Smooth muscle cell (in vitro differentiated cells): ENCODE results near the gene PPP1R9A. TPM values are rescaled to one million over a fixed set of nuclear protein-coding genes. Genes with fewer than 3 reads are reported as not detected.

Experiments used
- DNase-seq: peaks from one replicate; lab custom pipeline; 2025; ENCODE audit not compliant: unreplicated experiment; lab: John Stamatoyannopoulos, UW
- H2AFZ ChIP-seq: fragments of 200-600 bp; sonication (generic); 2 replicates; pipeline ENCODE4 v1.6.0; 2016; ENCODE audit warnings: antibody characterized with exemption, low read depth, mild to moderate bottlenecking
- H3F3A ChIP-seq: fragments of 200-600 bp; sonication (generic); 2 replicates; pipeline ENCODE4 v1.6.0; 2017; ENCODE audit warnings: antibody characterized with exemption, low read depth
- H3K27ac ChIP-seq: fragments of 200-600 bp; sonication (generic); 2 replicates; pipeline ENCODE4 v1.5.1; 2016; ENCODE audit warnings: low read depth, mild to moderate bottlenecking
- H3K27me3 ChIP-seq: fragments of 200-600 bp; sonication (generic); 2 replicates; pipeline ENCODE4 v1.6.1; 2016; ENCODE audit warnings: low read depth, mild to moderate bottlenecking
- H3K36me3 ChIP-seq: fragments of 200-600 bp; sonication (generic); 2 replicates; pipeline ENCODE4 v1.5.1; 2016; ENCODE audit warnings: low read depth
- H3K4me1 ChIP-seq: fragments of 200-600 bp; sonication (generic); 2 replicates; pipeline ENCODE4 v1.5.1; 2016; ENCODE audit warnings: low read depth
- H3K4me2 ChIP-seq: fragments of 200-600 bp; sonication (generic); 2 replicates; pipeline ENCODE4 v1.6.0; 2016; ENCODE audit warnings: mild to moderate bottlenecking
- H3K4me3 ChIP-seq: fragments of 200-600 bp; sonication (generic); 2 replicates; pipeline ENCODE4 v1.5.1; 2016; ENCODE audit warnings: mild to moderate bottlenecking
- H3K79me2 ChIP-seq: fragments of 200-600 bp; sonication (generic); 2 replicates; pipeline ENCODE4 v1.6.0; 2016; ENCODE audit warnings: low read depth, mild to moderate bottlenecking
- H3K9ac ChIP-seq: fragments of 200-600 bp; sonication (generic); 2 replicates; pipeline ENCODE4 v1.6.0; 2016; ENCODE audit warnings: low read depth
- H3K9me3 ChIP-seq: fragments of 200-600 bp; sonication (generic); replicated peaks from 2 replicates; pipeline ENCODE4 v1.5.1; 2016; ENCODE audit warnings: low read depth
- H4K20me1 ChIP-seq: fragments of 200-600 bp; sonication (generic); 2 replicates; pipeline ENCODE4 v1.6.0; 2016; ENCODE audit warnings: low read depth
- CTCF ChIP-seq: fragments of 200-600 bp; sonication (generic); IDR thresholded peaks from 2 replicates; pipeline ENCODE4 v1.5.1; 2017; ENCODE audit warnings: borderline replicate concordance, mild to moderate bottlenecking, antibody characterized with exemption; ENCODE audit not compliant: insufficient read depth, poor library complexity, severe bottlenecking
- WGBS: methylation state at CpG from one replicate; pipeline ENCODE4 v1.1.7; 2016; ENCODE audit warnings: low lambda C conversion rate; 5-methylcytosine and 5-hydroxymethylcytosine counted together
- polyA plus RNA-seq: library from polyadenylated mRNA; unstranded; fragments of >200 nt; fragmentation: Nextera tagmentation; extraction: Ambion mirVana; gene quantifications from 2 replicates; pipeline ENCODE4 v1.2.1, GENCODE V29; 2016
- total RNA-seq: library from RNA; depleted of rRNA; stranded (reverse); fragments of >200 nt; gene quantifications from 2 replicates; pipeline ENCODE4 v1.2.3, GENCODE V29; 2014

The PPP1R9A gene
- total RNA-seq, result 1.6 and 1.8 TPM in 2 replicates
- 0.22 and 4.7 TPM in 2 replicates for polyA plus RNA-seq

- Histone ChIP-seq H3F3A (peaks cover 4% of the 10 kb centered on the region), H3K27ac (no peak within 1 kb of the TSS), H3K27me3 (no peaks in the 10 kb centered on the region), H3K79me2 (no peaks in the 10 kb centered on the region), H4K20me1 (no peaks in the 10 kb centered on the region), H3K4me2 (peak within 1 kb of the TSS; percentile 99), H3K4me3 (peak within 1 kb of the TSS; percentile 78), H3K36me3 (no peaks in the 10 kb centered on the region), H2AFZ (peak within 1 kb of the TSS; percentile 99), H3K4me1 (peaks cover 18% of the 10 kb centered on the region), H3K9ac (peak within 1 kb of the TSS; percentile 43), H3K9me3 (no peaks in the 10 kb centered on the region)
- 14% methylated on average over 34 of the region's 36 CpGs for WGBS
- no peak for DNase-seq
- no peak for TF ChIP-seq CTCF
Measured at GRCh38 chr7:94907026-94907810, at the start of gene PPP1R9A. Gene PPP1R9A (plus strand): TSS chr7:94907594. CDS start chr7:94910114, 2,520 bp downstream.

GRCh38 chr7:94871132-94871531 lies 36.3 kb upstream of the PPP1R9A start:
- Histone ChIP-seq H4K20me1 (no peaks in the 10 kb centered on the region), H3K9me3 (no peaks in the 10 kb centered on the region), H3K4me3 (no peak overlapping the region), H3K27ac (no peak overlapping the region), H3K79me2 (no peaks in the 10 kb centered on the region), H3K27me3 (no peaks in the 10 kb centered on the region), H3K9ac (no peak overlapping the region), H3F3A (no peaks in the 10 kb centered on the region), H2AFZ (no peak overlapping the region), H3K4me2 (no peak overlapping the region), H3K4me1 (no peaks in the 10 kb centered on the region), H3K36me3 (no peaks in the 10 kb centered on the region)
- no peak for TF ChIP-seq CTCF
- DNase-seq, result no peak

- 91% methylated on average over 3 of the region's 3 CpGs for WGBS
Measured at GRCh38 chr7:94873239-94873638, 34.2 kb upstream of the PPP1R9A start.

More at GRCh38 chr7:94873239-94873638, 34.2 kb upstream of the PPP1R9A start:
- Histone ChIP-seq H4K20me1 (no peaks in the 10 kb centered on the region), H3K4me3 (no peak overlapping the region), H3K36me3 (no peaks in the 10 kb centered on the region), H3K27ac (no peak overlapping the region), H3F3A (no peaks in the 10 kb centered on the region), H2AFZ (no peak overlapping the region), H3K9ac (no peak overlapping the region), H3K4me2 (no peak overlapping the region), H3K4me1 (no peaks in the 10 kb centered on the region), H3K79me2 (no peaks in the 10 kb centered on the region), H3K27me3 (no peaks in the 10 kb centered on the region), H3K9me3 (no peaks in the 10 kb centered on the region)
- no peak for DNase-seq
- no peak for TF ChIP-seq CTCF
